A673 (cell line): ENCODE results near the gene DNMT3A. TPM values are rescaled to one million over a fixed set of nuclear protein-coding genes. Genes with fewer than 3 reads are reported as not detected.
A peak's percentile ranks its signal among the peaks of the same experiment; 100 is the strongest.

Experiments used
- BruUV-seq: library from RNA; stranded (reverse); fragments of 400-500 nt; replicated peaks from 2 replicates; lab custom pipeline; 2021; lab: Mats Ljungman, UMichigan
- CTCF ChIA-PET: fragments of 300-600 bp; sonication (Branson Sonifier 250); formaldehyde crosslinking; loops from one replicate; lab custom pipeline; 2022; ENCODE audit warnings: antibody characterized with exemption; lab: Charles Lee
- POLR2A ChIA-PET: fragments of 300-600 bp; sonication (Branson Sonifier 250); formaldehyde crosslinking; loops from one replicate; lab custom pipeline; 2022; ENCODE audit warnings: antibody characterized with exemption; ENCODE audit not compliant: low non-redundant PET; lab: Charles Lee
- DNase-seq: peaks from one replicate; pipeline ENCODE4 v3.0.0-alpha.2; 2015; ENCODE audit warnings: low spot score
- H3K27ac ChIP-seq: fragments of 200-600 bp; sonication (generic); 2 replicates; pipeline ENCODE4 v1.5.1; 2016; ENCODE audit warnings: mixed run types, low read depth, mild to moderate bottlenecking, mixed read lengths, antibody characterized with exemption, low read length; ENCODE audit not compliant: poor library complexity, severe bottlenecking
- H3K27me3 ChIP-seq: fragments of 200-600 bp; sonication (generic); replicated peaks from 2 replicates; pipeline ENCODE4 v1.6.1; 2017; ENCODE audit warnings: mixed run types, low read depth, mild to moderate bottlenecking, mixed read lengths, antibody characterized with exemption, low read length; ENCODE audit not compliant: insufficient read depth, poor library complexity
- H3K36me3 ChIP-seq: fragments of 200-600 bp; sonication (generic); 2 replicates; pipeline ENCODE4 v1.6.1; 2016; ENCODE audit warnings: mixed run types, mild to moderate bottlenecking, mixed read lengths, antibody characterized with exemption, low read length; ENCODE audit not compliant: insufficient read depth, poor library complexity, severe bottlenecking
- H3K4me1 ChIP-seq: fragments of 200-600 bp; sonication (generic); 2 replicates; pipeline ENCODE4 v1.6.1; 2017; ENCODE audit warnings: mixed run types, mild to moderate bottlenecking, mixed read lengths, antibody characterized with exemption, low read length; ENCODE audit not compliant: insufficient read depth, poor library complexity, severe bottlenecking
- H3K4me3 ChIP-seq: fragments of 200-600 bp; sonication (generic); 2 replicates; pipeline ENCODE4 v1.5.1; 2016; ENCODE audit warnings: low read depth, mixed run types, mild to moderate bottlenecking, mixed read lengths, low read length; ENCODE audit not compliant: poor library complexity, severe bottlenecking
- H3K9me3 ChIP-seq: fragments of 200-600 bp; sonication (generic); 2 replicates; pipeline ENCODE4 v1.6.1; 2016; ENCODE audit warnings: mixed run types, low read depth, mild to moderate bottlenecking, mixed read lengths, antibody characterized with exemption, low read length; ENCODE audit not compliant: poor library complexity, severe bottlenecking
- CTCF ChIP-seq: fragments of 300-800, 200-600 bp; sonication (generic); conservative IDR thresholded peaks from 2 replicates; pipeline ENCODE4 v1.5.1; 2017; ENCODE audit warnings: low read depth, mild to moderate bottlenecking, antibody characterized with exemption, low read length, moderate library complexity, mixed read lengths
- EZH2 ChIP-seq: fragments of 200-600 bp; sonication (generic); IDR thresholded peaks from 2 replicates; pipeline ENCODE4 v1.6.1; 2017; ENCODE audit warnings: borderline replicate concordance, low read depth, mild to moderate bottlenecking, mixed read lengths, antibody characterized with exemption, low read length; ENCODE audit not compliant: poor library complexity, severe bottlenecking
- intact Hi-C: fragments of 100-400 bp; cut with micrococcal nuclease; formaldehyde crosslinking; loops from one replicate; pipeline ENCODE4 v1.10.0; 2022; ENCODE audit not compliant: unreplicated experiment
- total RNA-seq: library from RNA; stranded (reverse); gene quantifications from 2 replicates; pipeline ENCODE4 v1.2.3, GENCODE V29; 2021

The DNMT3A gene
- total RNA-seq, 1 experiment from 2014 or later, result 109 TPM

DNA sequence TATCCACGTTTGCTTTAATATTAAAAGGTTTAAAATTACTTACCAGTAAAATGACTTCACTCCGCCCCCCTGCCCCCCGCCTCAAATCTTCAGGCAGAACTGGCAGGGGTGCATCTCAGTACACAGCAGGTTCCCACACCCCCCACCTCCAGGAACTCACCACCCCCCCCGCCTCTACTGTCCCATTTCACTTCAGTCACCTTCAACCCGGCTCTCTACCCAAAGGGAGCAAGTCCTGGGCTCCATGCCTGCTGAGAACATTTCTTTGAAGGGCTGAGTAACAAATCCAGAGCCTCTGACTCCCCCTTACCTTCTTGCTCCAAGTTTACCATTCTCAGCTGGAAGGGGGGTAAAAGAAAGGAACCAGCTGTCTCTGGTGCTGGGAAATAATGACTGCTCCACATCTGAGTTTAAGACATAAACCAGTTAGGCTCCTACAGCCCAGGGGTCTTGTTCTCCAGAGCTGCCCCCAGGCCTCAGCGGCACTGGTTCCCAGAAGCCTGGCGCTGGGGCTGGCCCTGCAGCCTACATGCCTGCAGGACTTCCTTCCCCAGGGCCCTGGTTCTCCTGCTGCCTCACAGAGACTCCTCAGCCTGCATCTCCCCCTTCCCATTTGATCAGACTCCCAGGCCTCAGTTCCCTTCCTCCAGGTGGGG is 42.8 kb downstream of the DNMT3A start:
- peaks cover 33% of the 10 kb centered on the region for H3K4me1 ChIP-seq
- POLR2A ChIA-PET, result no interaction called here
- H3K36me3 ChIP-seq, result peaks cover 19% of the 10 kb centered on the region
- no TSS peak for BruUV-seq
- no peaks in the 10 kb centered on the region for H3K9me3 ChIP-seq
- H3K27me3 ChIP-seq, result no peaks in the 10 kb centered on the region
- intact Hi-C loops, result no loop called here
- TF ChIP-seq CTCF, result no peak
- no peak for TF ChIP-seq EZH2
- CTCF ChIA-PET, result no interaction called here
- no peak overlapping the region for H3K4me3 ChIP-seq
- H3K27ac ChIP-seq, result peak overlapping the region; percentile 50
- DNase-seq, result no peak

DNA sequence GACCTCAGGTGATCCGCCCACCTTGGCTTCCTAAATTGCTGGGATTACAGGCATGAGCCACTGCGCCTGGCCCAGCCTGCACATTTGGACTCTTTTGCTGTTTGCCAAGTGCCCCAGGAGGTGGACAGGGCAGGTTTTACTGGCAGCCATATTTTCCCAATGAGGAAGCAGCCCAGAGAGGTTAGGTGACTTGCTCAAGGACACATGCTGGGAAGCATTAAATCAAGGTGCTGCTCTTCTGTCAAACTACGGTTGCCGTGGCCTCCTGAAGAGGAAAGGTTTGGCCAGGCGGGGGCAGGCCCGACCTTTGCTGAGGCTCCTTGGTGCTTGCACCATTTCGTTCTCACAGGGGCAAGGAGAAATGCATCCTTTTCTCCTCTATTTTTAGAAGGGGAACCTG is 44.0 kb downstream of the DNMT3A start:
- DNase-seq, result no peak
- Histone ChIP-seq H3K36me3 (peaks cover 12% of the 10 kb centered on the region), H3K27me3 (no peaks in the 10 kb centered on the region), H3K4me1 (peaks cover 34% of the 10 kb centered on the region), H3K4me3 (no peak overlapping the region), H3K9me3 (no peaks in the 10 kb centered on the region), H3K27ac (no peak overlapping the region)
- CTCF ChIA-PET, result no interaction called here
- intact Hi-C loops, result no loop called here
- TF ChIP-seq CTCF, result no peak
- POLR2A ChIA-PET, result no interaction called here
- BruUV-seq, result no TSS peak

- TF ChIP-seq CTCF (no peak), EZH2 (no peak)
- no peaks in the 10 kb centered on the region for H3K9me3 ChIP-seq
- no peaks in the 10 kb centered on the region for H3K27me3 ChIP-seq
- peak overlapping the region; percentile 53 for H3K27ac ChIP-seq
- peaks cover 10% of the 10 kb centered on the region for H3K36me3 ChIP-seq
- peaks cover 50% of the 10 kb centered on the region for H3K4me1 ChIP-seq
- POLR2A ChIA-PET, result no interaction called here
- intact Hi-C loops, result no loop called here
- no peak overlapping the region for H3K4me3 ChIP-seq
- CTCF ChIA-PET, result no interaction called here
- BruUV-seq, result no TSS peak
- no peak for DNase-seq
These were observed 46.1 kb downstream of the DNMT3A start for GRCh38 chr2:25295621-25296020.
